H1 (cell line): ENCODE measurements around the gene PIAS4. TPM values are rescaled to one million over a fixed set of nuclear protein-coding genes. Genes with fewer than 3 reads are reported as not detected.
A peak's percentile ranks its signal among the peaks of the same experiment; 100 is the strongest.

ENCODE experiments used
- CBX8 ChIP-seq: fragments of 300-800, 300-1000 bp; sonication (generic); IDR thresholded peaks from 2 replicates; pipeline ENCODE4 v1.7.1; 2016; ENCODE audit warnings: low read depth, low read length, borderline replicate concordance
- CHD2 ChIP-seq: IDR thresholded peaks from 2 replicates; pipeline ENCODE4 v1.6.1; 2012; ENCODE audit warnings: low read length, improper control_type of control experiment
- CTBP2 ChIP-seq: IDR thresholded peaks from 2 replicates; pipeline ENCODE4 v1.7.0; 2011; ENCODE audit warnings: borderline replicate concordance, mild to moderate bottlenecking, moderate library complexity, mixed read lengths, low read length; ENCODE audit not compliant: insufficient read depth, insufficient read length
- EP300 ChIP-seq, 2 experiments: IDR thresholded peaks; 1 replicate in 1 of 2; 2 replicates in 1 of 2; pipeline ENCODE4 v1.6.1; 2011 to 2012; ENCODE audit warnings: low read depth in 2 of 2, low read length in 2 of 2, mild to moderate bottlenecking in 2 of 2, borderline replicate concordance in 1 of 2, inconsistent platforms in 1 of 2, moderate library complexity in 1 of 2
- GABPA ChIP-seq: IDR thresholded peaks from 2 replicates; pipeline ENCODE4 v1.6.1; 2011; ENCODE audit warnings: mild to moderate bottlenecking, low read length, moderate library complexity, borderline replicate concordance; ENCODE audit not compliant: insufficient read depth
- KDM1A ChIP-seq: fragments of 200-600, 300-600 bp; sonication (generic); IDR thresholded peaks from 2 replicates; pipeline ENCODE4 v1.7.1; 2016; ENCODE audit warnings: mild to moderate bottlenecking, low read length, borderline replicate concordance
- KDM5A ChIP-seq: fragments of 200-600 bp; IDR thresholded peaks from 2 replicates; pipeline ENCODE4 v1.7.1; 2012; ENCODE audit warnings: mild to moderate bottlenecking, low read length, inconsistent platforms, mixed read lengths
- NANOG ChIP-seq: IDR thresholded peaks from 2 replicates; pipeline ENCODE4 v1.6.1; 2011; ENCODE audit warnings: low read length, low read depth, mild to moderate bottlenecking, inconsistent platforms; ENCODE audit not compliant: insufficient read depth, poor library complexity, severe bottlenecking
- POLR2A ChIP-seq, 2 experiments: IDR thresholded peaks; 1 replicate in 1 of 2; 2 replicates in 1 of 2; pipeline ENCODE4 v1.6.1; 2011; ENCODE audit warnings: low read depth in 2 of 2, low read length in 2 of 2, mild to moderate bottlenecking in 2 of 2; ENCODE audit errors: control extremely low read depth in 1 of 2
- RBBP5 ChIP-seq: IDR thresholded peaks from 2 replicates; pipeline ENCODE4 v1.7.1; 2012; ENCODE audit warnings: low read depth, mild to moderate bottlenecking, inconsistent platforms, low read length, moderate library complexity, borderline replicate concordance
- RNF2 ChIP-seq: fragments of 200-900, 300-1000 bp; sonication (generic); IDR thresholded peaks from 2 replicates; pipeline ENCODE4 v1.7.1; 2016; ENCODE audit warnings: borderline replicate concordance, low read depth, mild to moderate bottlenecking, antibody characterized with exemption, low read length; ENCODE audit not compliant: poor library complexity, severe bottlenecking; ENCODE audit errors: missing control alignments
- SIN3A ChIP-seq, 2 experiments: IDR thresholded peaks in 1 of 2; conservative IDR thresholded peaks in 1 of 2; 2 replicates each; pipeline ENCODE4 v1.6.1; 2011 to 2012; ENCODE audit warnings: low read length in 2 of 2, improper control_type of control experiment in 1 of 2, low read depth in 1 of 2, mild to moderate bottlenecking in 1 of 2
- SIX5 ChIP-seq: IDR thresholded peaks from 2 replicates; pipeline ENCODE4 v1.6.1; 2011; ENCODE audit warnings: mild to moderate bottlenecking, low read depth, low read length
- SP2 ChIP-seq: IDR thresholded peaks from 2 replicates; pipeline ENCODE4 v1.6.1; 2012; ENCODE audit warnings: mild to moderate bottlenecking, low read length, inconsistent platforms
- SP4 ChIP-seq: IDR thresholded peaks from 2 replicates; pipeline ENCODE4 v1.6.1; 2012; ENCODE audit warnings: low read length, inconsistent platforms
- TAF1 ChIP-seq: IDR thresholded peaks from 2 replicates; pipeline ENCODE4 v1.6.1; 2011; ENCODE audit warnings: mild to moderate bottlenecking, low read depth, low read length
- polyA plus RNA-seq, 7 experiments: library from polyadenylated mRNA; depleted of rRNA in 3 of 7; stranded (reverse) in 5 of 7; unstranded in 2 of 7; fragments of >200 nt in 5 of 7; fragments of 200-250 nt in 2 of 7; gene quantifications; 1 replicate in 5 of 7; 2 replicates in 1 of 7; 4 replicates in 1 of 7; pipeline versions ENCODE4 v1.2.1 to v1.2.3, GENCODE V29; 2011 to 2013; ENCODE audit warnings: missing spikeins in 2 of 7, mixed read lengths in 2 of 7
- total RNA-seq: library from RNA; stranded (reverse); fragmentation: NEBNext Ultra II Directional; extraction: Animal tissue kit (Norgen Biotek cat#: 25700); gene quantifications from 2 replicates; pipeline ENCODE4 v1.2.1, GENCODE V29; 2021
- TF ChIP-seq, protein P1 (sequence below): IDR thresholded peaks from 2 replicates; pipeline ENCODE4 v1.6.1; 2012; ENCODE audit warnings: inconsistent platforms

Gene PIAS4
- total and polyA plus RNA-seq, 2 of the 8 experiments (the other 6 are each of a cell fraction or from before 2014, with no cell fraction given): 30.2 to 51.4 TPM

DNA sequence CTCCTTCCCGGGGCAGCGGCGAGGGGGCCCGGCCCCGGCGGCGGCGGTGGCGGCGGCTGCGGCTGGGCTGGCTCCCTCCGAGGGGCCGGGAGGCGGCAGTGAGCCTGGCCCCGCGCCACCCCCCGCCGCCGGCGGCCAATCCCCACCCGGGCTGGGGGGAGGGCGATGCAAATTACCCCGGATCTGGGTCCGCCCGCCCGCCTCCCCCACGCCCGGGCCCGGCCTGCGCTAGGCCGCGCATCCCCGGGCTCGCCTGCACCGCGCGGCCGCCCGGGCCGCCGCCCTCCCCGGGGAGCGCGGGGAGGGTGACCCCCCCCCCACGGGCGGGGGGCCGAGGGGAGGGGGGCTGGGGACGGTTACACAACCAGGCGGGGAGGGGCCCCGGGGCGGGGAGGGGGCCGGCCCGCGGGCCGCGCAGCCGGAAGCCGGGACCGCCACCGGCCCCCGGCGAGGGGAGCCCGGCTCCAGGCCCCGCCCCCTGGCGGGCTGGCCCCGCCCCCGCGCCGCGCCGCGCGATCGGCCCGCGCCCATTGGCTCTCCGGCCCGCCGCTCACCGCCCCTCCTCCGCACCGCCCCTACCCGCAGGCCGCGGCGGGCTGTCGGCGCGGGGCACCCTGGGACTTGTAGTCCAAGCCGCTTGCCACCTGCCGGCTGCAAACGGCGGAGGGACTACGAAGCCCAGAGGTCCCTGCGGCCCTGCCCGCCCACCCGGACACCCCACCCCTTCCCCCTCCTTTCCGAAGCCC lies 58.1 kb downstream of the PIAS4 start (continued):
- TF ChIP-seq EP300 (IDR thresholded peaks at IDR 0.05; ENCODE audit: borderline replicate concordance in 1 of 2, low read depth in 2 of 2, low read length in 2 of 2) (no peak), KDM5A (no peak), SIN3A (conservative IDR thresholded peaks at IDR 0.05 in 1 of 2, IDR thresholded peaks at IDR 0.05 in 1 of 2; ENCODE audit: low read depth in 1 of 2, low read length in 2 of 2) (no peak; a peak in 1 of 4 replicates), RNF2 (no peak), SP2 (peak; percentile 21; the same call in 1 of the 2 replicates), SP4 (no peak), CBX8 (no peak), GABPA (no peak), NANOG (no peak), KDM1A (no peak), POLR2A (IDR thresholded peaks at IDR 0.05; ENCODE audit: control extremely low read depth in 1 of 2, low read depth in 2 of 2, low read length in 2 of 2) (no peak), CTBP2 (no peak), SIX5 (peak; percentile 70), RBBP5 (no peak), TAF1 (peak; percentile 44; the same call in 1 of the 2 replicates), CHD2 (peak; percentile 70)
- TF ChIP-seq, protein P1, sequence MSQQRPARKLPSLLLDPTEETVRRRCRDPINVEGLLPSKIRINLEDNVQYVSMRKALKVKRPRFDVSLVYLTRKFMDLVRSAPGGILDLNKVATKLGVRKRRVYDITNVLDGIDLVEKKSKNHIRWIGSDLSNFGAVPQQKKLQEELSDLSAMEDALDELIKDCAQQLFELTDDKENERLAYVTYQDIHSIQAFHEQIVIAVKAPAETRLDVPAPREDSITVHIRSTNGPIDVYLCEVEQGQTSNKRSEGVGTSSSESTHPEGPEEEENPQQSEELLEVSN: no peak
